Thymus (tissue), 11 donors: ENCODE measurements around the gene GSTA4. TPM values are rescaled to one million over a fixed set of nuclear protein-coding genes. Genes with fewer than 3 reads are reported as not detected.
A peak's percentile ranks its signal among the peaks of the same experiment; 100 is the strongest.
"Not testable (repeated sequence)": the region's sequence is repeated elsewhere in the genome, so short reads cannot be mapped to it uniquely, and the experiment has no call there.

Experiments
- DNase-seq, 9 donors: peaks; one replicate each; pipeline ENCODE4 v3.0.0-alpha.2; 2013; ENCODE audit warnings: low spot score in 9 of 9, low read depth in 6 of 9, missing footprints in 1 of 9
- H3K27ac ChIP-seq, 2 donors: one replicate each; pipeline ENCODE4 v1.5.1; 2013; ENCODE audit warnings: control low read depth in 1 of 2, low read depth in 1 of 2, low read length in 1 of 2, mild to moderate bottlenecking in 1 of 2, moderate library complexity in 1 of 2
- H3K27me3 ChIP-seq, 2 donors: one replicate each; pipeline ENCODE4 v1.5.1; 2013; ENCODE audit warnings: low read length in 1 of 2; ENCODE audit not compliant: control insufficient read depth in 2 of 2, insufficient read depth in 1 of 2
- H3K36me3 ChIP-seq, 2 donors: one replicate each; pipeline ENCODE4 v1.5.1; 2013; ENCODE audit warnings: low read length in 1 of 2, mild to moderate bottlenecking in 1 of 2, moderate library complexity in 1 of 2; ENCODE audit not compliant: control insufficient read depth in 2 of 2, insufficient read depth in 2 of 2
- H3K4me1 ChIP-seq, 2 donors: one replicate each; pipeline ENCODE4 v1.5.1; 2013; ENCODE audit warnings: low read length in 2 of 2; ENCODE audit not compliant: control insufficient read depth in 2 of 2, insufficient read depth in 2 of 2
- H3K4me3 ChIP-seq, 2 donors: one replicate each; pipeline ENCODE4 v1.5.1; 2013; ENCODE audit warnings: low read length in 2 of 2, control low read depth in 1 of 2, mild to moderate bottlenecking in 1 of 2
- H3K9me3 ChIP-seq, 2 donors: one replicate each; pipeline ENCODE4 v1.5.1; 2013; ENCODE audit warnings: low read length in 1 of 2, mild to moderate bottlenecking in 1 of 2; ENCODE audit not compliant: control insufficient read depth in 2 of 2, insufficient read depth in 1 of 2
- WGBS: extraction: QIAGEN DNeasy Blood & Tissue Kit; methylation state at CpG from one replicate; pipeline ENCODE4 v1.1.7; 2013; 5-methylcytosine and 5-hydroxymethylcytosine counted together
- polyA plus RNA-seq: library from polyadenylated mRNA; stranded (reverse); fragments of 200-250 nt; gene quantifications from one replicate; pipeline ENCODE4 v1.2.3, GENCODE V29; 2013
- total RNA-seq: library from RNA; stranded (reverse); fragments of 120-200 nt; gene quantifications from one replicate; pipeline ENCODE4 v1.2.4, GENCODE V29; 2013
- donor health status: healthy.

Gene GSTA4
- total and polyA plus RNA-seq, 2 donors, result 11.5 to 29.3 TPM

- no peak for DNase-seq
- Histone ChIP-seq H3K27me3 (peaks cover 0 to 5% of the 10 kb centered on the region in 2 donors), H3K4me3 (no peak overlapping the region), H3K9me3 (no peaks in the 10 kb centered on the region), H3K27ac (no peak overlapping the region), H3K4me1 (no peaks in the 10 kb centered on the region), H3K36me3 (no peaks in the 10 kb centered on the region)
- WGBS, result 83% methylated on average over 8 of the region's 8 CpGs
These were observed 36.4 kb downstream of the GSTA4 start for GRCh38 chr6:52958546-52959255.

GRCh38 chr6:52955871-52956270 lies 39.2 kb downstream of the GSTA4 start:
- H3K4me1 ChIP-seq, result no peaks in the 10 kb centered on the region
- no peak overlapping the region for H3K27ac ChIP-seq
- WGBS, result 96% methylated on average over 7 of the region's 7 CpGs
- H3K27me3 ChIP-seq, result peaks cover 0 to 2% of the 10 kb centered on the region in 2 donors
- no peaks in the 10 kb centered on the region for H3K36me3 ChIP-seq
- no peak for DNase-seq
- H3K4me3 ChIP-seq, result no peak overlapping the region
- H3K9me3 ChIP-seq, result no peaks in the 10 kb centered on the region

GRCh38 chr6:52953911-52954839 lies 40.9 kb downstream of the GSTA4 start:
- DNase-seq, result no peak
- no peaks in the 10 kb centered on the region for H3K4me1 ChIP-seq
- no peaks in the 10 kb centered on the region for H3K36me3 ChIP-seq
- peaks cover 0 to 2% of the 10 kb centered on the region in 2 donors for H3K27me3 ChIP-seq
- H3K9me3 ChIP-seq, result no peaks in the 10 kb centered on the region
- WGBS, result 83% methylated on average over 6 of the region's 6 CpGs
- no peak overlapping the region for H3K27ac ChIP-seq
- H3K4me3 ChIP-seq, result no peak overlapping the region

- Histone ChIP-seq H3K9me3 (no peaks in the 10 kb centered on the region), H3K4me1 (peaks cover 3 to 7% of the 10 kb centered on the region in 2 donors), H3K27me3 (no peaks in the 10 kb centered on the region), H3K36me3 (no peaks in the 10 kb centered on the region), H3K4me3 (no peak overlapping the region), H3K27ac (no peak overlapping the region)
- peak in 8 of 9 donors; percentile 4 to 59 (median 24) for DNase-seq
- WGBS, result 3% methylated on average over 5 of the region's 5 CpGs
These were observed 48.8 kb downstream of the GSTA4 start for GRCh38 chr6:52946306-52946705.

- H3K27ac ChIP-seq, H3K36me3 ChIP-seq, H3K27me3 ChIP-seq, H3K9me3 ChIP-seq, H3K4me3 ChIP-seq, DNase-seq, H3K4me1 ChIP-seq: not testable (repeated sequence)
- WGBS, result 95% methylated on average over 10 of the region's 10 CpGs
These were observed 52.3 kb downstream of the GSTA4 start for GRCh38 chr6:52942821-52943220.

GRCh38 chr6:52942221-52942620 lies 52.9 kb downstream of the GSTA4 start:
- Histone ChIP-seq H3K4me1 (peaks cover 3 to 7% of the 10 kb centered on the region in 2 donors), H3K4me3 (no peak overlapping the region), H3K27ac (no peak overlapping the region), H3K36me3 (no peaks in the 10 kb centered on the region), H3K27me3 (no peaks in the 10 kb centered on the region), H3K9me3 (no peaks in the 10 kb centered on the region)
- no peak for DNase-seq
- 81% methylated on average over 4 of the region's 4 CpGs for WGBS

GRCh38 chr6:52937908-52938307 lies 57.2 kb downstream of the GSTA4 start:
- Histone ChIP-seq H3K4me3 (no peak overlapping the region), H3K4me1 (no peaks in the 10 kb centered on the region), H3K9me3 (no peaks in the 10 kb centered on the region), H3K27ac (no peak overlapping the region), H3K36me3 (no peaks in the 10 kb centered on the region), H3K27me3 (no peaks in the 10 kb centered on the region)
- DNase-seq, result no peak
- 95% methylated on average over 2 of the region's 2 CpGs for WGBS

GRCh38 chr6:52933778-52934177 lies 61.3 kb downstream of the GSTA4 start:
- no peak overlapping the region for H3K27ac ChIP-seq
- H3K36me3 ChIP-seq, result no peaks in the 10 kb centered on the region
- H3K4me1 ChIP-seq, result no peaks in the 10 kb centered on the region
- no peaks in the 10 kb centered on the region for H3K27me3 ChIP-seq
- WGBS, result 95% methylated on average over 2 of the region's 2 CpGs
- no peak for DNase-seq
- H3K9me3 ChIP-seq, result no peaks in the 10 kb centered on the region
- no peak overlapping the region for H3K4me3 ChIP-seq

GRCh38 chr6:52931351-52931750 lies 63.7 kb downstream of the GSTA4 start:
- no peaks in the 10 kb centered on the region for H3K27me3 ChIP-seq
- H3K4me1 ChIP-seq, result no peaks in the 10 kb centered on the region
- no peak for DNase-seq
- 95% methylated on average over 2 of the region's 2 CpGs for WGBS
- no peaks in the 10 kb centered on the region for H3K36me3 ChIP-seq
- no peaks in the 10 kb centered on the region for H3K9me3 ChIP-seq
- H3K4me3 ChIP-seq, result no peak overlapping the region
- H3K27ac ChIP-seq, result no peak overlapping the region
